ENCODE data around the gene MYADM.
A peak's percentile ranks its signal among the peaks of the same experiment; 100 is the strongest.

Gene MYADM

DNA sequence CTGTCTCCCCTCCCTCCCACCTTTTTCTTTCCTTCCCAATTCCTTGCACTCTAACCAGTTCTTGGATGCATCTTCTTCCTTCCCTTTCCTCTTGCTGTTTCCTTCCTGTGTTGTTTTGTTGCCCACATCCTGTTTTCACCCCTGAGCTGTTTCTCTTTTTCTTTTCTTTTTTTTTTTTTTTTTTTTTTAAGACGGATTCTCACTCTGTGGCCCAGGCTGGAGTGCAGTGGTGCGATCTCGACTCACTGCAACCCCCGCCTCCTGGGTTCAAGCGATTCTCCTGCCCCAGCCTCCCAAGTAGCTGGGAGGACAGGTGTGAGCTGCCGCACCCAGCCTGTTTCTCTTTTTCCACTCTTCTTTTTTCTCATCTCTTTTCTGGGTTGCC, 6.9 kb downstream of the MYADM start:
- TF ChIP-seq, protein P1, sequence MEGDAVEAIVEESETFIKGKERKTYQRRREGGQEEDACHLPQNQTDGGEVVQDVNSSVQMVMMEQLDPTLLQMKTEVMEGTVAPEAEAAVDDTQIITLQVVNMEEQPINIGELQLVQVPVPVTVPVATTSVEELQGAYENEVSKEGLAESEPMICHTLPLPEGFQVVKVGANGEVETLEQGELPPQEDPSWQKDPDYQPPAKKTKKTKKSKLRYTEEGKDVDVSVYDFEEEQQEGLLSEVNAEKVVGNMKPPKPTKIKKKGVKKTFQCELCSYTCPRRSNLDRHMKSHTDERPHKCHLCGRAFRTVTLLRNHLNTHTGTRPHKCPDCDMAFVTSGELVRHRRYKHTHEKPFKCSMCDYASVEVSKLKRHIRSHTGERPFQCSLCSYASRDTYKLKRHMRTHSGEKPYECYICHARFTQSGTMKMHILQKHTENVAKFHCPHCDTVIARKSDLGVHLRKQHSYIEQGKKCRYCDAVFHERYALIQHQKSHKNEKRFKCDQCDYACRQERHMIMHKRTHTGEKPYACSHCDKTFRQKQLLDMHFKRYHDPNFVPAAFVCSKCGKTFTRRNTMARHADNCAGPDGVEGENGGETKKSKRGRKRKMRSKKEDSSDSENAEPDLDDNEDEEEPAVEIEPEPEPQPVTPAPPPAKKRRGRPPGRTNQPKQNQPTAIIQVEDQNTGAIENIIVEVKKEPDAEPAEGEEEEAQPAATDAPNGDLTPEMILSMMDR (IDR thresholded peaks at IDR 0.05; ENCODE audit: extremely low read depth, insufficient read depth, missing control alignments), result no peak
- no peak for DNase-seq (ENCODE audit: low spot score)
- in situ Hi-C loops (cut with MboI; ENCODE audit: low pct_unique_long_range_greater_than_20kb, low sequenced_read_pairs, unreplicated experiment), result no loop called here

- DNase-seq (ENCODE audit: low spot score), result no peak
- TF ChIP-seq, protein P1 (IDR thresholded peaks at IDR 0.05; ENCODE audit: extremely low read depth, insufficient read depth, missing control alignments), result no peak
- in situ Hi-C loops (cut with MboI; ENCODE audit: low pct_unique_long_range_greater_than_20kb, low sequenced_read_pairs, unreplicated experiment), result no loop called here
Measured at GRCh38 chr19:53875602-53876325, 8.1 kb downstream of the MYADM start.

GRCh38 chr19:53876651-53877224, 9.1 kb downstream of the MYADM start:
- DNase-seq (ENCODE audit: low spot score), result no peak
- TF ChIP-seq, protein P1 (IDR thresholded peaks at IDR 0.05; ENCODE audit: extremely low read depth, insufficient read depth, missing control alignments), result no peak
- in situ Hi-C loops (cut with MboI; ENCODE audit: low pct_unique_long_range_greater_than_20kb, low sequenced_read_pairs, unreplicated experiment), result no loop called here

GRCh38 chr19:53877361-53877766, 9.7 kb downstream of the MYADM start:
- in situ Hi-C loops (cut with MboI; ENCODE audit: low pct_unique_long_range_greater_than_20kb, low sequenced_read_pairs, unreplicated experiment), result no loop called here

DNA sequence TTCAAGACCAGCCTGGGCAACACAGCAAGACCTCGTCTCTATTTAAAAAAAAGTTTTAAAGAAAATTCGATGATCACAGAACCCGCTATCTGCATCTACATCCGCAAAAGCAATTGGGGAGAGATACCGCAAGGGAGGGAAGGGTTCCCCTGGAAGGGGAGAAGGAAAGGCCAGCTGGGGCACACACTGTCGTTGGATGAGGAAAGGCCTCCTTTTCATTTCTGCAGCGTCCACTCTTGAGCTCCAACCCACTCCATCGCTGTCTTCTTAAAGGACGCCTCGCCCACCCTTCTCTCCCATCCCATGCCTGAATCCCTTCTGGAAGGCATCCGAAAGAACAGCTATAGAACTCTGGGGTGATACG, 11.1 kb downstream of the MYADM start:
- TF ChIP-seq, protein P1 (IDR thresholded peaks at IDR 0.05; ENCODE audit: extremely low read depth, insufficient read depth, missing control alignments), result no peak
- no peak for DNase-seq (ENCODE audit: low spot score)
- in situ Hi-C loops (cut with MboI; ENCODE audit: low pct_unique_long_range_greater_than_20kb, low sequenced_read_pairs, unreplicated experiment), result no loop called here

More at GRCh38 chr19:53877361-53877766, 9.7 kb downstream of the MYADM start:
- TF ChIP-seq, protein P1 (IDR thresholded peaks at IDR 0.05; ENCODE audit: extremely low read depth, insufficient read depth, missing control alignments), result no peak
- DNase-seq (ENCODE audit: low spot score), result no peak

DNA sequence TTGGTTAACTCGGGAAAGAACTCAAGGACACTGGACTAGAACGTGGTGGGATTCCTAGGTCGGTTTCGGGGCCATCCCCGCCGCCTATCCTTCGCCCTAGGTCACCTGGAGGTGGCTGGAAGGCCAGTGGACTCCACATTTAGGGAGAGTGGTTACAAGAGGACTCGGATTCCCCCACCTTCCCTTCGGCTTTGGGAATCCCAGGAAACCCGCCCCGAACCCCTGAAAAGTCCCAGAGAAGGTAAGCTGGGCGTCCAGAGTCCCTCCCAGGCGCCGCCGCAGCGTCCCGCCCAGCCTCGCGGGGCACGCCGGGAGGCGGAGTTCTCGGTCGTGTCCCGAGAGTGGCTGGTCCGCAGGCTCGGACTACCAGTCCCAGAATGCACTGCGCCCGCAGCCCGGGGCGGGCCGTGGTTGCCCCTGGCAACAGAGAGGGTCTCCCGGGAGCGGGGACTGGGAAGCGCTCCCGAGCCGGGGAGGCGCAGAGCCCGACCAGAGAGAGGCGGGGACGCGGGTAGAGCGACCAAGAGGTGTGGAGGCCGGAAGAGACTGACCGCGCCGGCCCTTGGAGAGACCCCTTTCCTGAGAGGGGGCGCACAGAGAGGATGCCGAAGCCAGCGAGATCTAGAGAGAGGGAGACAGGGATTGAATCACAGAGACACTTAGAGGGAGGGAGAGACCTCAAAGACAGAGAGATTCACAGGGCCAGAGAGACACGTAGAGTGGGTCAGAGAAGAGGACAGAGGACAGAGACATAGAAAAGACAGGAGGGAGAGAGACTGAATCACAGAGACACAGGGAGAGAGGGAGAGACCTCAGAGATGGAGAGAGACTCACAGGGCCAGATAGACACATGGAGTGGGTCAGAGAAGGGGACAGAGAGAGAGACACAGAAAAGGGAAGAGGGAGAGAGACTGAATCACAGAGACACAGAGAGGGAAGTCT, 11.7 kb downstream of the MYADM start:
- in situ Hi-C loops (cut with MboI; ENCODE audit: low pct_unique_long_range_greater_than_20kb, low sequenced_read_pairs, unreplicated experiment), result no loop called here
- TF ChIP-seq, protein P1 (IDR thresholded peaks at IDR 0.05; ENCODE audit: extremely low read depth, insufficient read depth, missing control alignments), result no peak
- peak; percentile 94 for DNase-seq (ENCODE audit: low spot score)

Measured in GM13977 (cell line).